A673 (cell line): ENCODE data around the gene TRMT112. TPM values are rescaled to one million over a fixed set of nuclear protein-coding genes. Genes with fewer than 3 reads are reported as not detected.

Source experiments
- BruUV-seq: library from RNA; stranded (reverse); fragments of 400-500 nt; replicated peaks from 2 replicates; lab custom pipeline; 2021; lab: Mats Ljungman, UMichigan
- CTCF ChIA-PET: fragments of 300-600 bp; sonication (Branson Sonifier 250); formaldehyde crosslinking; loops from one replicate; lab custom pipeline; 2022; ENCODE audit warnings: antibody characterized with exemption; lab: Charles Lee
- POLR2A ChIA-PET: fragments of 300-600 bp; sonication (Branson Sonifier 250); formaldehyde crosslinking; loops from one replicate; lab custom pipeline; 2022; ENCODE audit warnings: antibody characterized with exemption; ENCODE audit not compliant: low non-redundant PET; lab: Charles Lee
- DNase-seq: peaks from one replicate; pipeline ENCODE4 v3.0.0-alpha.2; 2015; ENCODE audit warnings: low spot score
- H3K27ac ChIP-seq: fragments of 200-600 bp; sonication (generic); 2 replicates; pipeline ENCODE4 v1.5.1; 2016; ENCODE audit warnings: mixed run types, low read depth, mild to moderate bottlenecking, mixed read lengths, antibody characterized with exemption, low read length; ENCODE audit not compliant: poor library complexity, severe bottlenecking
- H3K27me3 ChIP-seq: fragments of 200-600 bp; sonication (generic); replicated peaks from 2 replicates; pipeline ENCODE4 v1.6.1; 2017; ENCODE audit warnings: mixed run types, low read depth, mild to moderate bottlenecking, mixed read lengths, antibody characterized with exemption, low read length; ENCODE audit not compliant: insufficient read depth, poor library complexity
- H3K36me3 ChIP-seq: fragments of 200-600 bp; sonication (generic); 2 replicates; pipeline ENCODE4 v1.6.1; 2016; ENCODE audit warnings: mixed run types, mild to moderate bottlenecking, mixed read lengths, antibody characterized with exemption, low read length; ENCODE audit not compliant: insufficient read depth, poor library complexity, severe bottlenecking
- H3K4me1 ChIP-seq: fragments of 200-600 bp; sonication (generic); 2 replicates; pipeline ENCODE4 v1.6.1; 2017; ENCODE audit warnings: mixed run types, mild to moderate bottlenecking, mixed read lengths, antibody characterized with exemption, low read length; ENCODE audit not compliant: insufficient read depth, poor library complexity, severe bottlenecking
- H3K4me3 ChIP-seq: fragments of 200-600 bp; sonication (generic); 2 replicates; pipeline ENCODE4 v1.5.1; 2016; ENCODE audit warnings: low read depth, mixed run types, mild to moderate bottlenecking, mixed read lengths, low read length; ENCODE audit not compliant: poor library complexity, severe bottlenecking
- H3K9me3 ChIP-seq: fragments of 200-600 bp; sonication (generic); 2 replicates; pipeline ENCODE4 v1.6.1; 2016; ENCODE audit warnings: mixed run types, low read depth, mild to moderate bottlenecking, mixed read lengths, antibody characterized with exemption, low read length; ENCODE audit not compliant: poor library complexity, severe bottlenecking
- EZH2 ChIP-seq: fragments of 200-600 bp; sonication (generic); IDR thresholded peaks from 2 replicates; pipeline ENCODE4 v1.6.1; 2017; ENCODE audit warnings: borderline replicate concordance, low read depth, mild to moderate bottlenecking, mixed read lengths, antibody characterized with exemption, low read length; ENCODE audit not compliant: poor library complexity, severe bottlenecking
- intact Hi-C: fragments of 100-400 bp; cut with micrococcal nuclease; formaldehyde crosslinking; loops from one replicate; pipeline ENCODE4 v1.10.0; 2022; ENCODE audit not compliant: unreplicated experiment
- total RNA-seq: library from RNA; stranded (reverse); gene quantifications from 2 replicates; pipeline ENCODE4 v1.2.3, GENCODE V29; 2021
- TF ChIP-seq, protein P1 (sequence below): fragments of 300-800, 200-600 bp; sonication (generic); conservative IDR thresholded peaks from 2 replicates; pipeline ENCODE4 v1.5.1; 2017; ENCODE audit warnings: low read depth, mild to moderate bottlenecking, antibody characterized with exemption, low read length, moderate library complexity, mixed read lengths

Gene TRMT112
- total RNA-seq, 1 experiment from 2014 or later = 270 TPM

DNA sequence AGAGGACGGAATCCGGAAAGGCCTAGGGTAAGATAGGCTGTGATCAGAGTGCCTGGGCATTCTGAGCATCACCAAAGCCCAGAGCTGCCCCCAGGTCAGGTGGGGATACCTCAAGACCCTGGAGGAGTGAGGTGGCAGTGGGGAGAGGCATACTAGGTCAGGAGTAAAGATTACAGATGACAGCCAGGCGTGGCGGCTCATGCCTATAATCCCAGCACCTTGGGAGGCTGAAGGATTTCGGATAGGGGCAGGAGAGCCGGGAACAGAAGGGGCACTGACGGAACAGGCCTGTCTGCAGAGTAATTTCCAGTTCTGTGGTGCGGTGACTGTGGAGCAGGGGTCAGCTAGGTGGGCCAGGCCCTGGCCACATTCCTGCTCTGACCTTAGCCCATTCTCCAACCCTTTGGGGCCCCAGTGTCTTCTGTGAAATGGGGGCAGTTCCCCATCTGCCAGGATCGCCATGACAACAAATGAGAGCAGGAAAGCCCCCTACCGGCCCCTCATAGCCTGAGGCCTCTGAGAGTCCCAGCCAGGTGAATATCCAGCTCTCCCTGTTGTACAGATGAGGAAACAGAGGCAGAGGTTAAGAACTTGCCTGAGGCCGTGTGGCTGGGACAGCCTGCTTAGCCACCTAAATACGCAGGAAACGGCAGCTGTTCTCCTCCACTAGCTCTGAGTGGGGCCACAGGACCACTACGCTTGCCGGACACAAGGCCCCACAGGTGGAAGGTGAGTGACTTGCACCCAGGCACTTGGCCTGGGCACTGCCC, 42.1 kb downstream of the TRMT112 start:
- peaks cover 6% of the 10 kb centered on the region for H3K4me1 ChIP-seq
- BruUV-seq = no TSS peak
- POLR2A ChIA-PET = no interaction called here
- CTCF ChIA-PET = interaction anchor here (0.7 kb wide), 1 partner anchor 23 kb away, joined by 10 read pairs; no protein-coding TSS in a partner anchor
- no peaks in the 10 kb centered on the region for H3K9me3 ChIP-seq
- intact Hi-C loops = no loop called here
- DNase-seq = no peak
- H3K36me3 ChIP-seq = peaks cover 10% of the 10 kb centered on the region
- H3K27ac ChIP-seq = peak overlapping the region; percentile 40
- H3K27me3 ChIP-seq = no peaks in the 10 kb centered on the region
- TF ChIP-seq, protein P1, sequence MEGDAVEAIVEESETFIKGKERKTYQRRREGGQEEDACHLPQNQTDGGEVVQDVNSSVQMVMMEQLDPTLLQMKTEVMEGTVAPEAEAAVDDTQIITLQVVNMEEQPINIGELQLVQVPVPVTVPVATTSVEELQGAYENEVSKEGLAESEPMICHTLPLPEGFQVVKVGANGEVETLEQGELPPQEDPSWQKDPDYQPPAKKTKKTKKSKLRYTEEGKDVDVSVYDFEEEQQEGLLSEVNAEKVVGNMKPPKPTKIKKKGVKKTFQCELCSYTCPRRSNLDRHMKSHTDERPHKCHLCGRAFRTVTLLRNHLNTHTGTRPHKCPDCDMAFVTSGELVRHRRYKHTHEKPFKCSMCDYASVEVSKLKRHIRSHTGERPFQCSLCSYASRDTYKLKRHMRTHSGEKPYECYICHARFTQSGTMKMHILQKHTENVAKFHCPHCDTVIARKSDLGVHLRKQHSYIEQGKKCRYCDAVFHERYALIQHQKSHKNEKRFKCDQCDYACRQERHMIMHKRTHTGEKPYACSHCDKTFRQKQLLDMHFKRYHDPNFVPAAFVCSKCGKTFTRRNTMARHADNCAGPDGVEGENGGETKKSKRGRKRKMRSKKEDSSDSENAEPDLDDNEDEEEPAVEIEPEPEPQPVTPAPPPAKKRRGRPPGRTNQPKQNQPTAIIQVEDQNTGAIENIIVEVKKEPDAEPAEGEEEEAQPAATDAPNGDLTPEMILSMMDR = no peak
- TF ChIP-seq EZH2 = no peak
- H3K4me3 ChIP-seq = no peak overlapping the region

- DNase-seq = peak; percentile 100
- TF ChIP-seq, protein P1 = 0 out of 2 replicates have a peak, but pooled peaks have one; percentile 22
- no peak for TF ChIP-seq EZH2
- Histone ChIP-seq H3K27me3 (no peaks in the 10 kb centered on the region), H3K27ac (peak overlapping the region; percentile 94), H3K9me3 (no peaks in the 10 kb centered on the region), H3K36me3 (peaks cover 12% of the 10 kb centered on the region), H3K4me1 (peaks cover 16% of the 10 kb centered on the region), H3K4me3 (peak overlapping the region; percentile 78)
- TSS peak; percentile 45 for BruUV-seq
- intact Hi-C loops = loop anchor here (2.0 kb wide), 2 partner anchors 15 to 35 kb away; partner anchors contain the start of genes BAD, ESRRA and GPR137
- ChIA-PET POLR2A (no interaction called here), CTCF (interaction anchor here (1.0 to 2.7 kb wide), 4 partner anchors 18 to 86 kb away, joined by 4 to 11 read pairs (median 8); no protein-coding TSS in a partner anchor)
Observed at GRCh38 chr11:64269540-64270220, 47.7 kb downstream of the TRMT112 start.

DNA sequence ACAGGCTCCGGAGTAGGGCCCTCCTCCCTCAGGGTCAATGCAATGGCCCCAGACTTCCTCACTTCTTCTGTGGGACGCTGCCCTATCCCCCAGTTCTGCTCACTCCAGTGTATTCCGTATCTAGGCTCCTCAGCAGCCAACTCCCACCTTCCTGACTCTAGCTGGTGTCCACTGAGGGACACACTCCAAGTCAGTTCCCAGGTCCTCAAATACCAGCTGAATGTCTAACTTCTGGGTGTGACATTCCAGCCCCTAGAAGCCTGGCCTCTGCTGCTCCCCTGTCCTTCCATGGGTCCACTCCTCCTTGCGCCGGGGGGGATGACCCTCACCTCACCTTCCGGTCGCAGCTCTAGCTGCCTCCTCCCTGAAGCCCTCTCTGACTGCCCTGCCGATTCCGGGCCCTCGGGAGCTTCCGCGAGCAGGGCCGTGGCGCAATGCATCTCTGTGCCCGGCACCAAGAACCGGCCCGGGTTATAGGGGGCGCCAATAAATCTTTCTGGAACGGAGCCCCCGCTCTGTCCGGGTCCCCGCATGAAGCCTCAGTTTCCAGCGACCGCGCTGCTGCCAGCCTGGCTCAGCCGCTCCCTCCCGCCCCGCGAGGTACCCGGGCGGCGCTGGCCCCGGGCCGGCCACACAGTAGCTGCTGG, 48.3 kb downstream of the TRMT112 start:
- intact Hi-C loops = no loop called here
- no peaks in the 10 kb centered on the region for H3K9me3 ChIP-seq
- peaks cover 16% of the 10 kb centered on the region for H3K4me1 ChIP-seq
- H3K27me3 ChIP-seq = no peaks in the 10 kb centered on the region
- DNase-seq = no peak
- TF ChIP-seq, protein P1 = no peak
- TF ChIP-seq EZH2 = no peak
- no TSS peak for BruUV-seq
- CTCF ChIA-PET = interaction anchor here (1.7 kb wide), 1 partner anchor 86 kb away, joined by 4 read pairs; no protein-coding TSS in a partner anchor
- peak overlapping the region; percentile 94 for H3K27ac ChIP-seq
- H3K36me3 ChIP-seq = peaks cover 17% of the 10 kb centered on the region
- POLR2A ChIA-PET = no interaction called here
- peak overlapping the region; percentile 78 for H3K4me3 ChIP-seq
